CD4-positive, alpha-beta T cell treated with Interleukin-21 for 1 hour (primary cell): ENCODE data around the gene CHD1L.
A peak's percentile ranks its signal among the peaks of the same experiment; 100 is the strongest.
"Not testable (repeated sequence)": the region's sequence is repeated elsewhere in the genome, so short reads cannot be mapped to it uniquely, and the experiment has no call there.

Source experiments
- DNase-seq: peaks from one replicate; pipeline ENCODE4 v3.0.0-alpha.2; 2020

CHD1L gene

DNA sequence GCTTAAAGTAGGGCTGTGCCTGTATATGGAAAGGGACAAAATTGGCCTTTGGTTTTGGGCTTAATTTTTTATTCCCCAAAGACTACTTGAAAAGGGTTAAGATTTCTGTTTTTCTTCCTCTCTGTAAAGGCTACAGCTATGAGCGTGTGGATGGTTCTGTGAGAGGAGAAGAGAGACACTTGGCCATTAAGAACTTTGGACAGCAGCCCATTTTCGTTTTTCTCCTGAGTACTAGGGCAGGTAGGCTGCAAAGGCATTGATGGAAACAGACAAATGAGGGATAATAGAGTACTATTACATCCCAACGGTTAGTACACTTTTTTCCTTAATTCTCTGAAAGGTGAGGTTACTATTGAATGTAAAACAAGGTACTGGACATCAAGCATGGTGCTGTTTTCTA, 29.6 kb downstream of the CHD1L start:
- no peak for DNase-seq

GRCh38 chr1:147273409-147274336, 31.2 kb downstream of the CHD1L start:
- DNase-seq, result peak; percentile 61

DNA sequence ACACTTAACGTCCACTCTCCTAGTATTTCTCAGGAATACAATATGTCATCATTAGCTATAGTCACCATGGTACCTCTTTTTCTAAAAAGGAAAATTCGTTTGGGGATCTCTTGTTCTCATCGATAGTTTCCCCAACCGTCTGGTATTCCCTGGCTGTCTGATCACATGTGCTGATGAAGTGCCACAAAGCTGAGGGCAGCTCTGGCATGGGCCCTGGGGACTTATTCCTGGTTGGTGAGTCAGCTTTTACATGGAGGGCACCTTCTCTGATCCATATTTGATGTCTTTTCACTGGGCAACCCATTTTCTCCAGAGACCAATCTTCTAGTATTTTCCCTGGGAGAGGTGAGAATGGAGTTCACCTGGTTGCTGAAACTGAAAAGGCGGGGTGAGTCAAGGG, 39.5 kb downstream of the CHD1L start:
- DNase-seq, result no peak

DNA sequence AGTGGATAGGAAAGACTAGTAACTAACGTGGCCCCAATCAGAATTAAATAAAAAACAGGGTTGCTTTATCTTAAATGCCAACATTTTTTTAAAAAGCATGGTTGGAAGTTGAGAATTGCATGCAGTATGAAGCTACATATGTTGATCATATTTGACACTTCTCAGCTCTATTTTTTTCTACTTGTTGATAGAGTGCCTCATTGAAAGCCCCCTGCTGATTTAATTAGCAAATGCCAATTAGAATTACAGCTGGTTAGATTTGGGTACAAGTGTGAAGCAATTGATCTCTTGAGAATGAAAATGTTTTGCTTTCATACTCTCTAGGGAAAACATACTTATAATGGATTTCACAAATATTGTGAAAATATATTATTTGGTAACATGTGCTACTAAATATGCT, 40.5 kb downstream of the CHD1L start:
- DNase-seq, result no peak

DNA sequence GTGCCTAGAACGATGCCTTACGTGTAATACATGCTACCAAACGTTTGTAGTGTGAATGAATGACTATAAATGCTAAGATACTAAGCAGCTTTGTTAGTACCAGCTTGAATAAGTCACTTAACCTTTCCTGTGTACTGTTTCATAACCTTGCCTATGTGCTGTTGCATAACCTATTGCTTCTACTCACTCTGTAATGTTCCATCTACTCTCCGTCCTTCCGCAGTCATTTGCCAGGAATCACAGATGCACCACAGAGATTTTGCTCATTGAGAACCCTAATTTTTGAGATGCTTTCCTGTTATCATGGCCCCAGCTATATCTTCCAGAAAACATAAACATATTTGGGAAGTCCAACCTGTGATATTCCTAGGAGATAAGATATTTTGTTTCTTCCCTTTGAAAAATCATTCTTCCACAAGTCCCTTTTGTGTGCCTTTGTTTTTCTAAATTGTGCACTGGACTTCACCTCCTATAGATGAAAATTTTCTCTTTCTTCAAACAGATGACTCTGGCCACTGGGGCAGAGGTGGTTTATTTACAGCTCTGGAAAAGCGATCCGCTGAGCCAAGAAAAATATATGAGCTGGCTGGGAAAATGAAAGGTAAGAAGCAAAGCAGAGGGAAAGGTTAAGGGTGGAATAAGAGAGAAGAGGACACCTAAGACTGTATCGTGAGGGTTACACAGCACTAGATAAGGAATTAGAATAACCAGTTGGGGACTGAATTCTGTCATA, 44.8 kb downstream of the CHD1L start:
- no peak for DNase-seq

GRCh38 chr1:147292012-147292411, 49.5 kb downstream of the CHD1L start:
- no peak for DNase-seq

DNA sequence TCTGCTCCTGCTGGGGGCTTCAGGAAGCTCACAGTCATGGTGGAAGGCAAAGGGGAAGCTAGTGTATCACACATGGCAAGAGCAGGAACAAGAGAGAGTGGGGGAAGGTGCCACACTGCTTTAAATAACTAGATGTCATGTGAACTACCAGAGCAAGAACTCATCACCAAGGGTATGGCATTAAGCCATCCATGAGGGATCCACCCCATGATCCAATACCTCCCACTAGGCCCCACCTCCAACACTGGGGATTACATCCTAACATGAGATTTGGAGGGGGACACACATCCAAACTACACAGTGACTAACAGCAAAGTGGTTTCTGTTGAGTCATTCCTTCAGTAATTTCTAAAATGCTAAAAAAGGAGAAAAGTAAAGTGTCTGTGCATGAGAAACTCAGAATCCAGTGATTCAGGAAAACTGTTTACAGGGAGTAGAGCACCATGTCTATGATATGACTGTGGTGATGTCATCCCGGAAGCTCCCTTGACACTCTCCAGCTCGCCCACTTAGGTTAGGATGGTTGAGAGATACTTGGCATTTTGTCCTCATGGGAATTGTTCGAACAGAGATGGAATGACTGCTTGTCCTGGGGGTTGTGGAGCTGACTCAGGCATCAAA, 50.3 kb downstream of the CHD1L start:
- no peak for DNase-seq

DNA sequence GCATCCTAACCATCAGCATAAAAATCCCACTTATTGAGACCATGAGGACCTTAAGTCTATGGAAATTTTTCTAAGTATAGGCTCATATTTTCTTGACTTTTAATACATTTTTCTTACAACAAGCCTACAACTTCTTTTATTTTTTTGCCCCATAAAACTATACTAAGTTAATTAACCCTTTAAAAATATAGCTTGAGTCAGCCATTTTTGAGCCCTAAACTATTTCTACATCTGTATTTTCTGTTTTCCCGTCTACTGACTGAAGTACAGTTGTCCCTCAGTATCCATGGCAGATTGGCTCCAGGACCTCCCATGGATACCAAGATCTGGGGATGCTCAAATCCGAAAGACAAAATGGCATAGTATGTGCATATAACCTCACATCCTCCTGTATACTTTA, 55.0 kb downstream of the CHD1L start:
- DNase-seq, result no peak

DNA sequence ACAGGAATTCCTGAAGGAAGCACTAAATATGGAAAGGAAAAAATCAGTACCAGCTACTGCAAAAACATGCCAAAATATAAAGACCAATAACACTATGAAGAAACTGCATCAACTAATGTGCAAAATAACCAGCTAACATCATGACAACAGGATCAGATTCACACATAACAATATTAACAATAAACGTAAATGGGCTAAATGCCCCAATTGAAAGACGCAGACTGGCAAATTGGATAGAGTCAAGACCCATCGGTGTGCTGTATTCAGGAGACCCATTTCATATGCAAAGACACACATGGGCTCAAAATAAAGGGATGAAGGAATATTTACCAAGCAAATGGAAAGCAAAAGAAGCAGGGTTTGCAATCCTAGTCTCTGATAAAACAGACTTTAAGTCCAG, 63.3 kb downstream of the CHD1L start:
- DNase-seq, result not testable (repeated sequence)

GRCh38 chr1:147316968-147317367, 74.5 kb downstream of the CHD1L start:
- no peak for DNase-seq

GRCh38 chr1:147326933-147327687, 84.6 kb downstream of the CHD1L start:
- not testable (repeated sequence) for DNase-seq

- DNase-seq, result no peak
Observed at GRCh38 chr1:147334292-147334691, 91.8 kb downstream of the CHD1L start.

DNA sequence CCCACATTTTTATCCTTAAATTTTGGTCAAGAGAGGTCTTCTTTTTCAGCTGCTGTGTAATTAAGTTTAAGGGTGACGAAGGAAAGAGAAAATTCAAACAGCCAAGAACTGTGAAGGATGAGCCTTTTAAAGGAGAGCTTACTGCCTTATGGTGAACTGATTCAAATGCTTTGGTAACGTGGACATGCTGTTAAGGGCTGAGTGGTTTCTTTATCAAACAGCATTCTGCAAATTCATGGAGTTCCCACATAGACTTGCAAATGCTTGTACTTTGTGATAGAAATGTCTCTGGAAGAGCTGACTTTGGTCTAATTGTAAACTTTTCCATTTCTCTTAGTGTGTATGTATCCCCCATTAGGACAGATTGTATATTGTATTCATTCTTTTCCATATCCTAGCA, 93.8 kb downstream of the CHD1L start:
- no peak for DNase-seq

- DNase-seq, result no peak
Observed at GRCh38 chr1:147337040-147337630, 94.7 kb downstream of the CHD1L start.

- no peak for DNase-seq
Observed at GRCh38 chr1:147338571-147338970, 96.1 kb downstream of the CHD1L start.

DNA sequence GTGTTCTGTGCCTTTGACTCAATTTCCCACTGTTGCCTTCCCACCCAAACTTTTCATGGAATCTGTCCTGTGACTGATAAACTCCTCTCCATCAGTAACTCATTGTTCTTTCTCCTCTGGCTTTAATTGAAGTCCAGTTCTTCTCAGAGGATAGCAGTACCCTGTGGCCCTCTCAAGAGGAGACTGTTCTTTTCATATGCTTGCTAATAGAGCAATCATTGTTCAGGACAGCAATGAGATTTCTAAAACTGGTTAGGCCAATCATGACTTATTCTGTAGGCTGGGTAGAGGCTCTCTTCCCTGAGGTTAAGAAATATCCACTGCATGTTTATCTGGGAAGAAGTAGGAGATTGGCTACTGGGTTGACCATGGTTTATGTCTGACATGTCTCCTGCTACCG, 98.8 kb downstream of the CHD1L start:
- DNase-seq, result no peak
